ENCODE data around the gene PRCC.
"Not testable (repeated sequence)": the region's sequence is repeated elsewhere in the genome, so short reads cannot be mapped to it uniquely, and the experiment has no call there.

The PRCC gene

GRCh38 chr1:156744344-156744743 is 23.0 kb upstream of the PRCC start:
- DNase-seq (ENCODE audit: low read depth in 2 of 2): no peak

GRCh38 chr1:156744786-156745419 is 22.4 kb upstream of the PRCC start:
- no peak for DNase-seq (ENCODE audit: low read depth in 2 of 2)

- no peak for DNase-seq (ENCODE audit: low read depth in 2 of 2)
Observed at GRCh38 chr1:156745881-156746280, 21.5 kb upstream of the PRCC start.

- no peak for DNase-seq (ENCODE audit: low read depth in 2 of 2)
Observed at GRCh38 chr1:156746406-156746727, 21.0 kb upstream of the PRCC start.

GRCh38 chr1:156746728-156747631 is 20.4 kb upstream of the PRCC start:
- DNase-seq (ENCODE audit: low read depth in 2 of 2): no peak

GRCh38 chr1:156747742-156748669 is 19.3 kb upstream of the PRCC start:
- no peak for DNase-seq (ENCODE audit: low read depth in 2 of 2)

GRCh38 chr1:156748670-156749418 is 18.5 kb upstream of the PRCC start:
- no peak for DNase-seq (ENCODE audit: low read depth in 2 of 2)

- no peak for DNase-seq (ENCODE audit: low read depth in 2 of 2)
Observed at GRCh38 chr1:156749419-156750118, 17.8 kb upstream of the PRCC start.

- no peak for DNase-seq (ENCODE audit: low read depth in 2 of 2)
Observed at GRCh38 chr1:156750191-156750672, 17.1 kb upstream of the PRCC start.

- no peak for DNase-seq (ENCODE audit: low read depth in 2 of 2)
Observed at GRCh38 chr1:156750711-156751450, 16.5 kb upstream of the PRCC start.

GRCh38 chr1:156751451-156751756 is 15.9 kb upstream of the PRCC start, which contains the start of gene HDGF:
Gene HDGF, minus strand, starts transcription at chr1:156751675. Its CDS starts 246 bp downstream, at chr1:156751429.
- DNase-seq (ENCODE audit: low read depth in 2 of 2): no peak

- peak; percentile 95 to 97 for DNase-seq (ENCODE audit: low read depth in 2 of 2)
Observed at GRCh38 chr1:156751757-156752481, 15.4 kb upstream of the PRCC start.

GRCh38 chr1:156752843-156753482 is 14.4 kb upstream of the PRCC start:
- DNase-seq (ENCODE audit: low read depth in 2 of 2): no peak

GRCh38 chr1:156754219-156754618 is 13.1 kb upstream of the PRCC start:
- DNase-seq (ENCODE audit: low read depth in 2 of 2): no peak

- DNase-seq (ENCODE audit: low read depth in 2 of 2): no peak
Observed at GRCh38 chr1:156755527-156755950, 11.8 kb upstream of the PRCC start.

- no peak for DNase-seq (ENCODE audit: low read depth in 2 of 2)
Observed at GRCh38 chr1:156756355-156756754, 11.0 kb upstream of the PRCC start.

GRCh38 chr1:156757572-156758253 is 9.6 kb upstream of the PRCC start:
- not testable (repeated sequence) for DNase-seq (ENCODE audit: low read depth in 2 of 2)

GRCh38 chr1:156760092-156760795 is 7.1 kb upstream of the PRCC start:
- DNase-seq (ENCODE audit: low read depth in 2 of 2): no peak
